ENCODE measurements around the gene WFIKKN1. TPM values are rescaled to one million over a fixed set of nuclear protein-coding genes. Genes with fewer than 3 reads are reported as not detected.
A peak's percentile ranks its signal among the peaks of the same experiment; 100 is the strongest.

WFIKKN1 gene
- total RNA-seq, 2 donors from 2014 or later: 0.33 to 0.71 TPM

GRCh38 chr16:628321-629061 is 2.3 kb upstream of the WFIKKN1 start:
- DNase-seq (ENCODE audit: low spot score in 2 of 2) (no peak), ATAC-seq (peak in 1 of 2 donors; percentile 3)
- Mint-ChIP-seq H3K36me3 (no peaks in the 10 kb centered on the region), H3K27ac (no peak overlapping the region), H3K9me3 (no peaks in the 10 kb centered on the region)

DNA sequence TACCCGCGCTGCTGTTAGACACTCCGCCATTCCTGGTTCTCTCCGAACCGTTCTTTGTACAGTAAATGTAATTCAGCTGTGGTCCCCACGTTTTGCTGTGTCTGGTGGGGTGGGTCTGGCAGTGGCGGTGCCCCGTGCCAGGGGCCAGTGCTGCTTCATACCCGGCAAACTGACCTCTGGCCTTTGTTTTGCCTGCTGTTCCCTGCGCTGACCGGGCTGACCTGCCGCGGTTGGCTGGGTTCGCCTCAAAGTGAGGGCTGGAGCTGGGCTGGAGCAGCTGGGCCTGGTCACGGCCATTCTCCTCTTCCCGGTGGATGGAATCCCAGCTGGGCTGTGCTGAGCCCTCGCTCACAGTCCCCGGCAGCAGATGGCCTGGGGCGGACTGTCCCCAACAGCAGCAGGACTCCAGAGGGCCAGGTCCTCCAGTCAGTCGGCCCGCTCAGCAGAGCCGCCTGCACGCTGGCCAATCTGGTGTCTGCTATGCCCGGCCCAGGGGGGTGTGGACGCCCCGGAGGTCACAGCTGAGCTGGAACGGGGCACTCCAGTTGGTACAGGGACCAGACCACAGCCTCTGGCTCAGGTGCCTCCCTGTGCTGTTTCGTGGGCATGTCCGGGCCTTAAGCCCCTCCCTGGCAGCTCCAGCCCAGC is 1.5 kb upstream of the WFIKKN1 start:
- H3K9me3 Mint-ChIP-seq: no peaks in the 10 kb centered on the region
- H3K36me3 Mint-ChIP-seq: no peaks in the 10 kb centered on the region
- no peak for DNase-seq (ENCODE audit: low spot score in 2 of 2)
- ATAC-seq: no peak
- H3K27ac Mint-ChIP-seq: no peak overlapping the region

- DNase-seq (ENCODE audit: low spot score in 2 of 2) (no peak), ATAC-seq (no peak)
- Mint-ChIP-seq H3K27ac (no peak overlapping the region), H3K9me3 (no peaks in the 10 kb centered on the region), H3K36me3 (no peaks in the 10 kb centered on the region)
Observed at GRCh38 chr16:629833-630248, 944 bp upstream of the WFIKKN1 start.

DNA sequence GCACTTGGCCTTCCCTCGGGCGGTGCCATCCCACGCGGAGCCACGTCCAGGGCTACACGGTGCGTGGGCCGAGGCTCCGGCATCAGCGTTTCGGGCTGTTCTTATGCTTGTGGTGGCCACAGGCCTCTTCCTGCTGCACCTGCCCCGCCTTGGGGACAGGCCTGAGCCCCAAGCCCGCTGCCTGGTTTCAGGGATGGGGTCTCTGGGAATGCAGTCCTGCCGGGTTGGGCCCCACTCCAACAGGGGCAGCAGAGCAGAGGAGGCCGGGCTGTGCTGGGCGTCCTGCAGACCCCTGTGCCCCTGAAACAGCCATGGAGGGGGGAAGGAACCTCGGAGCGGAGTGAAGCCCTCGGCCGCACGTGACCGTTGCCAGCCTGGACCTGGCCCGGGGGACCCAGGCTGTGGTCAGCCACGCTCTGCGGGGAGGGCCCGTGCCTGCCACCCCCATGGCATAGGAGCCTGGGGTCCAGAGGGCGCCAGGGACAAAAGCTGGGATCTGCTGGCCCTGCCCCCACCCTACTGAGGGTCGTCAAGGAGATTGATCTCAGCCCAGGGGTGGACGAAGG is 453 bp upstream of the WFIKKN1 start:
- H3K36me3 Mint-ChIP-seq: no peaks in the 10 kb centered on the region

DNA sequence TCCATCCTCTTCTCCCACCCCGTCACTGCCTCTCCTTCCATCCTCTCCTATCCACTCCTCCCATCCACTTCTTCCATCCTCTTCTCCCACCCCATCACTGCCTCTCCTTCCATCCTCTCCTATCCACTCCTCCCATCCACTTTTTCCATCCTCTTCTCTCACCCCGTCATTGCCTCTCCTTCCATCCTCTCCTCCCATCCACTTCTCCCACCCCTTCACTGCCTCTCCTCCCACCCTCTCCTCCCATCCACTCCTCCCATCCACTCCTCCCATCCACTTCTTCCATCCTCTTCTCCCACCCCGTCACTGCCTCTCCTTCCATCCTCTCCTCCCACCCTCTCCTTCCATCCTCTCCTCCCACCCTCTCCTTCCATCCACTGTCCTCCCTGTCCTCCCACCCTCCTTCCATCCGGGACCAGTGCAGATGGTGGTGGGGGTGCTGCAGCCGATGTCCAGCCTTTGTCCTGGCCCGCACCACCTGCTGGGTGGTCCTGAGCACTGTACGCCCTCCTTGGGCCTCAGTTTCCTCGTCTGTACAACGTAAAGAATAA is 1.1 kb downstream of the WFIKKN1 start:
- Mint-ChIP-seq H3K27ac (no peak overlapping the region), H3K36me3 (peaks cover 0 to 5% of the 10 kb centered on the region in 2 donors), H3K9me3 (no peaks in the 10 kb centered on the region)
- DNase-seq (ENCODE audit: low spot score in 2 of 2) (no peak), ATAC-seq (no peak)

More for the DNA sequence above, 453 bp upstream of the WFIKKN1 start:
- ATAC-seq: peak in 1 of 2 donors; percentile 5
- Mint-ChIP-seq H3K9me3 (no peaks in the 10 kb centered on the region), H3K27ac (no peak overlapping the region)
- DNase-seq (ENCODE audit: low spot score in 2 of 2): no peak

DNA sequence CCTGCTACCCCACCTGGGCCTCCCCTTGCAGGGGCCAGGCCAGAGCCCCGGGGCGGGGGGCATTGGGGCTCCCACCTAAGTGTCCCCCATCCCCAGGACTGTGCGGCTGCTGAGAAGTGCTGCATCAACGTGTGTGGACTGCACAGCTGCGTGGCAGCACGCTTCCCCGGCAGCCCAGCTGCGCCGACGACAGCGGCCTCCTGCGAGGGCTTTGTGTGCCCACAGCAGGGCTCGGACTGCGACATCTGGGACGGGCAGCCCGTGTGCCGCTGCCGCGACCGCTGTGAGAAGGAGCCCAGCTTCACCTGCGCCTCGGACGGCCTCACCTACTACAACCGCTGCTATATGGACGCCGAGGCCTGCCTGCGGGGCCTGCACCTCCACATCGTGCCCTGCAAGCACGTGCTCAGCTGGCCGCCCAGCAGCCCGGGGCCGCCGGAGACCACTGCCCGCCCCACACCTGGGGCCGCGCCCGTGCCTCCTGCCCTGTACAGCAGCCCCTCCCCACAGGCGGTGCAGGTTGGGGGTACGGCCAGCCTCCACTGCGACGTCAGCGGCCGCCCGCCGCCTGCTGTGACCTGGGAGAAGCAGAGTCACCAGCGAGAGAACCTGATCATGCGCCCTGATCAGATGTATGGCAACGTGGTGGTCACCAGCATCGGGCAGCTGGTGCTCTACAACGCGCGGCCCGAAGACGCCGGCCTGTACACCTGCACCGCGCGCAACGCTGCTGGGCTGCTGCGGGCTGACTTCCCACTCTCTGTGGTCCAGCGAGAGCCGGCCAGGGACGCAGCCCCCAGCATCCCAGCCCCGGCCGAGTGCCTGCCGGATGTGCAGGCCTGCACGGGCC is 1.9 kb downstream of the WFIKKN1 start:
- ATAC-seq: no peak
- no peak overlapping the region for H3K27ac Mint-ChIP-seq
- no peaks in the 10 kb centered on the region for H3K9me3 Mint-ChIP-seq
- peaks cover 0 to 5% of the 10 kb centered on the region in 2 donors for H3K36me3 Mint-ChIP-seq
- no peak for DNase-seq (ENCODE audit: low spot score in 2 of 2)

- DNase-seq (ENCODE audit: low spot score in 2 of 2) (peak in 1 of 2 donors; percentile 58), ATAC-seq (no peak)
- Mint-ChIP-seq H3K36me3 (peaks cover 0 to 5% of the 10 kb centered on the region in 2 donors), H3K27ac (no peak overlapping the region), H3K9me3 (no peaks in the 10 kb centered on the region)
Observed at GRCh38 chr16:633336-634050, 2.7 kb downstream of the WFIKKN1 start.

GRCh38 chr16:634051-634670 is 3.4 kb downstream of the WFIKKN1 start:
- H3K36me3 Mint-ChIP-seq: peaks cover 0 to 5% of the 10 kb centered on the region in 2 donors
- H3K27ac Mint-ChIP-seq: no peak overlapping the region
- ATAC-seq (no peak), DNase-seq (ENCODE audit: low spot score in 2 of 2) (no peak)
- H3K9me3 Mint-ChIP-seq: no peaks in the 10 kb centered on the region

DNA sequence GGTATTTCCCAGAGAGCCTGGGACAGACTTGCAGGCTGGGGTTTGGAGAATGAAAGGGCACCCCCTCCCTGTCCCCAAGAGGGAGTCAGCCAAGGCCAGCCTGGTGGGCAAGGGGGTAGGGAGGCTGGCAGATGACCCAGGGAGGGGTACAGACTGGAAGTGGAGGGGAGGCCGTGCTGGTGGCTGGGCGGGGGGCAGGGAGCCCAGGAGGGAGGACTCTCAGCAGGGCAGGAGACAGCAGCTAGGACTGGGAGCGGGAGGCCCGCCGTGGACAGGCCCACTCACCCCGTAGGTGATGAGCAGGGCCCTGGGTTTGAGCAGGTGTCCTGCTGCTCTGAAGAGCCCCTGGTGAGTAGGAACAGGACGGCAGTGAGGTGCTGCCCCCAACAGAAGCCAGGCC is 4.2 kb downstream of the WFIKKN1 start:
- peak overlapping the region in 1 of 2 donors; percentile 16 for H3K27ac Mint-ChIP-seq
- no peaks in the 10 kb centered on the region for H3K9me3 Mint-ChIP-seq
- ATAC-seq (no peak), DNase-seq (ENCODE audit: low spot score in 2 of 2) (no peak)
- peaks cover 0 to 5% of the 10 kb centered on the region in 2 donors for H3K36me3 Mint-ChIP-seq

GRCh38 chr16:635573-636205 is 4.9 kb downstream of the WFIKKN1 start:
- DNase-seq (ENCODE audit: low spot score in 2 of 2) (peak in 1 of 2 donors; percentile 78), ATAC-seq (peak; percentile 0 to 11)
- H3K9me3 Mint-ChIP-seq: no peaks in the 10 kb centered on the region
- peaks cover 0 to 5% of the 10 kb centered on the region in 2 donors for H3K36me3 Mint-ChIP-seq
- peak overlapping the region in 1 of 2 donors; percentile 99 for H3K27ac Mint-ChIP-seq

DNA sequence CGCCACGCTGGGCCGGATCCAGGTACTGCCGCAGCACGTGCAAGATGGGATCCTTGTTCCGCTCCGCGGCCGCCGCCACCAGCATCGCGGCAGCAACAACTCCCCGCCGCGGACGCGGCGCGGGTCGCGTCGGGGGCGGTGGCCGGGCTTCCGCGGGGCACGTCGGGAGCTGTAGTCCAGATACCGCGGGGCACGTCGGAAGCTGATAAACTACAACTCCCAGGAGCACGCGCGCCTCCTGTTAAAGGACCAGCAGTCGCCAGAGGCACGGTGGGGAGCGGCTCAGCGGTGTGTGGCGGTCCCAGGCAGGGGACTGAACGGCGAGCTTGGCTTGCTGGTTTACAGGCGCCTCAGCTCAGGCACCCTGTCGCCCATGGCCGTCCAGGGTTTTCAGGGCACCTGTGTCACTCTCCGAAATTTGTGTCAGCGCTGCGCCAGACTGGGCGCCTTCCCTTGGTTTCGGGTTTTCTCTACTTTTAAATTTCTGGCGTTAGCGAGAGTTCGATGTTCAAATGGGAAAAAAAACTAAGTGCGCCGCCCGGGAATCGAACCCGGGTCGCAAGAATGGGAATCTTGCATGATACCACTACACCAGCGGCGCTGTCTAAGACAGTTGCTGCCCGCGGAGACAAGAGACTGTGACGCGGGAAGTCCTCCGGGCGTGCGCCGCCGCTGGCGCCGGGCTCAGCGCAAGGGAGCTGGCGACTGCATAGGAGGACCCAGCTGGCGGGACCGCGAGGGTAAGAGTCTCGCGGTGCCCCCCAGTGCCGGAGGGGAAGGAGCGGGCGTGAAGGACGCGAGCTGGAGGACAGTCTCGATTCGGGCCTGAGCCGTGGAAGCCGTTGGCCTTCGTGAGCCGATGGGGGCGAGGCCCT is 5.7 kb downstream of the WFIKKN1 start, which contains the start of gene METTL26:
Gene METTL26, minus strand, starts transcription at position 100 of the 875 bp plus-strand sequence. Its CDS starts 15 bp downstream, at position 85.
- Mint-ChIP-seq H3K27ac (peak within 1 kb of the TSS; percentile 99 to 100), H3K9me3 (no peaks in the 10 kb centered on the region), H3K36me3 (peaks cover 0 to 5% of the 10 kb centered on the region in 2 donors)
- peak; percentile 87 for ATAC-seq
- peak; percentile 93 to 95 for DNase-seq (ENCODE audit: low spot score in 2 of 2)

GRCh38 chr16:637081-638018 is 6.6 kb downstream of the WFIKKN1 start:
- H3K9me3 Mint-ChIP-seq: no peaks in the 10 kb centered on the region
- H3K27ac Mint-ChIP-seq: peak overlapping the region; percentile 99 to 100
- H3K36me3 Mint-ChIP-seq: peaks cover 0 to 5% of the 10 kb centered on the region in 2 donors
- DNase-seq (ENCODE audit: low spot score in 2 of 2): no peak
- no peak for ATAC-seq

GRCh38 chr16:638034-638543 is 7.3 kb downstream of the WFIKKN1 start:
- Mint-ChIP-seq H3K9me3 (no peaks in the 10 kb centered on the region), H3K27ac (no peak overlapping the region), H3K36me3 (peaks cover 0 to 5% of the 10 kb centered on the region in 2 donors)
- ATAC-seq: no peak
- DNase-seq (ENCODE audit: low spot score in 2 of 2): no peak

Data from activated naive CD4-positive, alpha-beta T cell treated with anti-CD3 and anti-CD28 coated beads, Interleukin-2, amount 50 U/mL, for 72 hours (primary cell).